Mesodermal cell (in vitro differentiated cells): ENCODE measurements around the gene TWF2.

Source experiments
- H3K27ac ChIP-seq: 2 replicates; pipeline ENCODE4 v1.7.0; 2013; ENCODE audit warnings: mild to moderate bottlenecking, low read depth, low read length, moderate library complexity; ENCODE audit not compliant: severe bottlenecking
- H3K36me3 ChIP-seq: 2 replicates; pipeline ENCODE4 v1.7.1; 2013; ENCODE audit warnings: mild to moderate bottlenecking, low read length, moderate library complexity; ENCODE audit not compliant: control insufficient read depth, insufficient read depth
- H3K4me1 ChIP-seq: one replicate; pipeline ENCODE4 v1.7.1; 2013; ENCODE audit warnings: mild to moderate bottlenecking, low read length; ENCODE audit not compliant: insufficient read depth, control insufficient read depth, poor library complexity, severe bottlenecking
- H3K4me3 ChIP-seq: 2 replicates; pipeline ENCODE4 v1.7.0; 2013; ENCODE audit warnings: low read length, control low read depth, mild to moderate bottlenecking; ENCODE audit not compliant: insufficient read depth, poor library complexity, severe bottlenecking; ENCODE audit errors: extremely low read depth
- H3K9me3 ChIP-seq: 2 replicates; pipeline ENCODE4 v1.7.1; 2013; ENCODE audit warnings: mild to moderate bottlenecking, low read length, moderate library complexity; ENCODE audit not compliant: control insufficient read depth
- WGBS, 2 experiments: methylation state at CpG; one replicate each; pipeline ENCODE4 v1.1.5; 2013; ENCODE audit warnings: missing lambda C conversion rate in 2 of 2; ENCODE audit not compliant: insufficient coverage in 2 of 2; 5-methylcytosine and 5-hydroxymethylcytosine counted together

TWF2 gene

DNA sequence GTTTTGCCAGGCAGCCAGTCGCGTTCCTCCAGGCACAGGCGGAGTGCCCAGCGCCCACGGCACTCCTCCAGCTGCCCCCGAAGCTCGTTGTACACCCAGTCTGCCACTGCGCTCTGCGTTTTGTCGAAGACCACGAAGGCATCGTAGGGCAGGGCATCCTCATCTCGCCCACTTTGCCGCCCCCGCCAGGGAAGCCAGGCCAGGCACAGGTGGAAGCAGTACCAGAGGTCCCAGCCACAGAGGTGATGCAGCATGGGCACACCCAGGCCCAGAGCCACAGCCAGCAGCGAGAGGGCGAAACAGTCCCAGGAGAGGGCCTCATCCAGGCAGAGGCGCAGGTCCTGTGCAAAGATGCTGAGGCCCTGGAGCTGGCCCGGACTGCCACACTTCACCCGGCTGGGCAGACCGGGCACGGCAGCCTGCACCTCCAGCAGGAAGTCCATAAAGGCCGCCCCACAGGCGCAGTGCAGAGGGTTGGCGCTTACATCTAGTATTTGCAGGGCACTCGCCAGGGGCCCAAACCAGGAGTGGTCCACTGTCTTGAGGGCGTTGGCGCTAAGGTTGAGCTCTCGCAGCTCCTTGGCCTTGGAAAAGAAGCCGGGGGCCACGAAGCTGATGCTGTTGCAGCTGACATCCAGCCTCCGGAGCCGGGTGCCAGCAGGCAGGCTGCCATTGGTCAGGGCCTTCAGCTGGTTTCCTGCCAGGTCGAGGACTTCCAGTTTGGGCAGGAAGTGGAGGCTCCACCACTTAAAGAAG is 17.2 kb downstream of the TWF2 start:
- no peaks in the 10 kb centered on the region for H3K36me3 ChIP-seq
- peaks cover 20% of the 10 kb centered on the region for H3K4me1 ChIP-seq
- H3K9me3 ChIP-seq = no peaks in the 10 kb centered on the region
- WGBS, 2 experiments = 93 to 95% methylated on average over 32 to 34 of the region's 34 CpGs
- no peak overlapping the region for H3K27ac ChIP-seq
- H3K4me3 ChIP-seq = no peak overlapping the region

DNA sequence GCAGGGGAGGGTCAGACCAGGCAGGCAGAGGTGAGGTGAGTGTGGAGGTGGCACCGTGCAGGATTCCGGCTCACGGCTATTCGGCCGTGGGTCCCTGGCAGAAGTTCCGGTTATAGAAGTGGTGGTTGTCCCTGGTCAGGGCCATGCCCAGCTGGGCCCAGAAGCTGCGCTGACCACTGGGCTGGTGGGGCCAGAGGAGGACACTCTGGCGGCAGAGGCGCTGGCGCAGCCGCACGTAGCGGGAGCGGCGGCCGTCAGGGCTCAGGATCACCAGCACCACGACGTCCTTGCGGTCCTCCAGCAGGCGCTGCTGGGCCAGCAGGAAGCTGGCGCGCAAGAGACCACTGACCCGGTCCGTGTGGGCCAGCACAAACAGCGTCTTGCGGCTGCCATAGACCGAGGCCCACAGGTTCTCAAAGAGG is 17.8 kb downstream of the TWF2 start:
- H3K27ac ChIP-seq = no peak overlapping the region
- no peaks in the 10 kb centered on the region for H3K9me3 ChIP-seq
- 93 to 96% methylated on average over 25 to 27 of the region's 27 CpGs for WGBS, 2 experiments

DNA sequence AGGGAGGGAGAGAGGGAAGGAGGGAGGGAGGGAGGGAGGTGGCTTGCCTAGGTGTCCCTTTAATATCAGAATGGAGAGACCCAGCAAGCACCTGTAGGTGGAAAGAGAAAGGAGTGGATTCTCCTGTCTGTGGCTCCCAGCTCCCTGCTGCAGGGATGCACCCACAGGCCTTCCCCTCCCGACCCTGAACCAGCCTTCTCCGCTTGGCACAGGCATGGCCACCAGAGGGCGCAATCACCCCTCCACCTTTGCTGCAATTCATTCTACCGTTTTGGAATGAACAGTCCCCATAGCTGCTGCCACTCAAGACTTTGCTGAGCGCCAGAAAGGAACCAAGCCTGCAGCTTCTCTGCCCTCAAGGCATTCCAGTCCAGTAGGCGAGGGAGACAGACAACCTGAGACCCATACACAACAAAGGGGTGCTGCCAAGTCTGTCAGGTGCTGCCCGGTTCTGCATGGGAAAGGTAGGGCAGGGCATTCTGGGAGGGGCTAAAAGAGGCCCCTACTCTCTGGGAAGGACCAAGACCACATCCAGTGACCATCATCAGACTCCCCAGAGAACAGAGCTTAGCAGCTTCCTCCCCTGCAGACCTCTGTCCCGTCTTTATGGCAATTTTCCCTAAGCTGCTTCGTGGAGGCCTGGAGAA is 18.5 kb downstream of the TWF2 start:
- Histone ChIP-seq H3K4me1 (peaks cover 23% of the 10 kb centered on the region), H3K27ac (no peak overlapping the region), H3K4me3 (no peak overlapping the region), H3K36me3 (peaks cover 5% of the 10 kb centered on the region), H3K9me3 (no peaks in the 10 kb centered on the region)
- WGBS, 2 experiments = 32% methylated on average over 9 of the region's 9 CpGs; no CpG with 5 or more reads in 1 of the 2 experiments

More for the DNA sequence above, 17.8 kb downstream of the TWF2 start:
- no peaks in the 10 kb centered on the region for H3K36me3 ChIP-seq
- no peak overlapping the region for H3K4me3 ChIP-seq
- H3K4me1 ChIP-seq = peaks cover 23% of the 10 kb centered on the region

DNA sequence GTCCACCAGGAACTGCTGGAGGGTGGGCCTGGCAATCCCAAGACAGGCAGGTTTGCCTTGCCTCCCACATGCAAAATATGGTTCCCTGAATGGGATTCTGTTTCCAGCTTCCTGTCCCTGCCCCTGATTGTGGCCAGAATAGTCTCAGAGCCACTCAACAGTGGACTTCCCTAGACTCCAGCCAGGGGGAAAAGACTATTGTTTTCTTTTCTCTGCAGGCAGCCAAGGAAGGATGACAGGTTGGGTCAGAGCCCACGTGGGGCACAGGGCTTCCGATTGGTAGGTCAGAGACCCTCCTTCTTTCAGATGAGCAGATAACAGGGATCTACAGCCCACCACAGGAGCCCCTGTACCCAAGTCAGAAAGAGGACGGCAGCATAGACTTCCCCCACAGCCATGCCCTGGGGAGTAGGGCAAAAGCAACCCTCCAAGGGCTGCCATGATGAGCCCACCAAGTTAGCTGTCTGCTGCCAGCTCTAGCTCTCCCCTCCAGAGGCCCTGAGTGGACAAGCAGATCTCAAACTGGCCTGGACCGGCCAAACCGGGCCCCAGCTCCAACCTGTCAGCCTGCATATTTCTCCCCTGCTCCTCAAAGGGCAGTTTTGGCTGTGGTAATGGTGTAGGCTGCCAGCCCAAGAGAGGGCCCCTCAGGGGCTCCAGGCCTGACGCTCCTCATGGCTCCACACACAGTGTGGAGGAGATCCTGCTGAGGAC is 19.9 kb downstream of the TWF2 start:
- no peak overlapping the region for H3K4me3 ChIP-seq
- H3K4me1 ChIP-seq = peaks cover 23% of the 10 kb centered on the region
- H3K36me3 ChIP-seq = peaks cover 20% of the 10 kb centered on the region
- no peaks in the 10 kb centered on the region for H3K9me3 ChIP-seq
- WGBS, 2 experiments = 62 to 74% methylated on average over 3 to 4 of the region's 6 CpGs
- peak overlapping the region; percentile 36 for H3K27ac ChIP-seq

DNA sequence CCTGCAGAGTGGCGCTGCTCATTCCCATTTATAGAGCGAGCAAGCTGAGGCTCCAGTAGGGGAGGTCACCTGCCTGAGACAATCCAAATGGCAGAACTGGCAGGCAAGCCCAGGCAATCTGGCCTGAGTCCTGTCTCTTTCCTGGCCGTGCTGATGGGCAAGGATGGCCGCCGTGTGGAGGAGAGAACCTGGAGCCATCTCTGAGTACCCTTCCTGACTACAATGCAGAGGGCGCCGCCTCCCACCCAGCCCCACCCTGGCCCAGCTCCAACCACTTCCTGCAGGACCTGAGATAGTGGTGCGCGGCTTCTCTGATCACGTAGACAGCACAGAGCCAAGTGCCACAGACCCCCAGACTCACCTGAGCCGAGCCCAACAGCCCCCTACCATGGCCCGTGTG is 20.5 kb downstream of the TWF2 start:
- Histone ChIP-seq H3K27ac (no peak overlapping the region), H3K4me3 (no peak overlapping the region), H3K4me1 (peaks cover 23% of the 10 kb centered on the region), H3K9me3 (no peaks in the 10 kb centered on the region), H3K36me3 (peaks cover 26% of the 10 kb centered on the region)
- 93 to 96% methylated on average over 10 of the region's 12 CpGs for WGBS, 2 experiments

- Histone ChIP-seq H3K4me1 (peaks cover 23% of the 10 kb centered on the region), H3K27ac (no peak overlapping the region), H3K4me3 (no peak overlapping the region), H3K36me3 (peaks cover 29% of the 10 kb centered on the region), H3K9me3 (no peaks in the 10 kb centered on the region)
- 93 to 95% methylated on average over 2 to 3 of the region's 3 CpGs for WGBS, 2 experiments
Measured at GRCh38 chr3:52218026-52218425, 20.9 kb downstream of the TWF2 start.

DNA sequence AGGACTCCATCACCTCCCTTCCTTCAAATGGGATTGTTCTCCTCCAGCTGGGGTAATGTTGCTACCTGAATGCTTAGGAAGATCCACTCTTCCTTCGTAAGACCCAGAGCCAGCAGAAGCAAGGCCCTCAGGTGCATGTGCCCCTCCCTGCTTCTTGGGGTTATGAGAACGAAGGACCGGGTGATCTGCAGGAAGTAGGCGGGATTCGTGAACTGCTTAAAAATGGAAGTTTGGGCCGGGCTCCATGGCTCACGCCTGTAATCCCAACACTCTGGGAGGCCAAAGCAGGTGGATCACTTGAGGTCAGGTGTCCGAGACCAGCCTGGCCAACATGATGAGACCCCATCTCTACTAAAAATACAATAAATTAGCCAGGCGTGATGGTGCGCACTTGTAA is 21.6 kb downstream of the TWF2 start:
- WGBS, 2 experiments = 89 to 93% methylated on average over 8 of the region's 10 CpGs
- peak overlapping the region; percentile 62 for H3K27ac ChIP-seq
- H3K4me3 ChIP-seq = no peak overlapping the region
- H3K9me3 ChIP-seq = no peaks in the 10 kb centered on the region
- H3K4me1 ChIP-seq = peaks cover 23% of the 10 kb centered on the region
- H3K36me3 ChIP-seq = peaks cover 36% of the 10 kb centered on the region

GRCh38 chr3:52216585-52217408 is 22.2 kb downstream of the TWF2 start:
- 82 to 87% methylated on average over 12 to 13 of the region's 13 CpGs for WGBS, 2 experiments
- no peaks in the 10 kb centered on the region for H3K9me3 ChIP-seq
- peaks cover 23% of the 10 kb centered on the region for H3K4me1 ChIP-seq
- H3K27ac ChIP-seq = peak overlapping the region; percentile 62
- no peak overlapping the region for H3K4me3 ChIP-seq
- peaks cover 42% of the 10 kb centered on the region for H3K36me3 ChIP-seq

DNA sequence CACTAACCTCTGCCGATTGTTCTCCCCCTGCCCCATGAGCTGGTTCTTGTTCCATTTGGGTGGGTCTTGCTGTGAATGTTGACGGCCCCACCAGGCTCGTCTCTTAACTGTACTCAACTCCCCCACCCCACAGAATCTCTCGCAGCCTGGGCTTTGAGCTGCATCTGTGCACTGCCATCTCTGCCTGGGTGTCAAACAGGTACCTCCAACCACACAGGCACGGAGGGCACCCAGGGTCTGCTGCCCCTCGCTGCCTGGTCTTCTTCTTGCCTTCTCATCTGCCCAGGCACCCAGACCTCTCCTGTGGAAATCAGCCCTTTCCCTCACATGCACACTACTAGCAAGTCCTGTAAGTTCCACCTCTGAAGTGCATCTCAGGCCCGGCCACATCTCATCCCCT is 23.6 kb downstream of the TWF2 start:
- WGBS, 2 experiments = 96 to 100% methylated on average over 5 to 7 of the region's 7 CpGs
- no peaks in the 10 kb centered on the region for H3K9me3 ChIP-seq
- H3K4me1 ChIP-seq = peaks cover 23% of the 10 kb centered on the region
- H3K36me3 ChIP-seq = peaks cover 56% of the 10 kb centered on the region
- no peak overlapping the region for H3K27ac ChIP-seq
- H3K4me3 ChIP-seq = no peak overlapping the region

- no peak overlapping the region for H3K27ac ChIP-seq
- no peaks in the 10 kb centered on the region for H3K9me3 ChIP-seq
- peaks cover 20% of the 10 kb centered on the region for H3K4me1 ChIP-seq
- peaks cover 71% of the 10 kb centered on the region for H3K36me3 ChIP-seq
- H3K4me3 ChIP-seq = no peak overlapping the region
Measured at GRCh38 chr3:52213901-52214300, 25.1 kb downstream of the TWF2 start.
